ENCODE measurements around the gene ADPRHL1.

ADPRHL1 gene

DNA sequence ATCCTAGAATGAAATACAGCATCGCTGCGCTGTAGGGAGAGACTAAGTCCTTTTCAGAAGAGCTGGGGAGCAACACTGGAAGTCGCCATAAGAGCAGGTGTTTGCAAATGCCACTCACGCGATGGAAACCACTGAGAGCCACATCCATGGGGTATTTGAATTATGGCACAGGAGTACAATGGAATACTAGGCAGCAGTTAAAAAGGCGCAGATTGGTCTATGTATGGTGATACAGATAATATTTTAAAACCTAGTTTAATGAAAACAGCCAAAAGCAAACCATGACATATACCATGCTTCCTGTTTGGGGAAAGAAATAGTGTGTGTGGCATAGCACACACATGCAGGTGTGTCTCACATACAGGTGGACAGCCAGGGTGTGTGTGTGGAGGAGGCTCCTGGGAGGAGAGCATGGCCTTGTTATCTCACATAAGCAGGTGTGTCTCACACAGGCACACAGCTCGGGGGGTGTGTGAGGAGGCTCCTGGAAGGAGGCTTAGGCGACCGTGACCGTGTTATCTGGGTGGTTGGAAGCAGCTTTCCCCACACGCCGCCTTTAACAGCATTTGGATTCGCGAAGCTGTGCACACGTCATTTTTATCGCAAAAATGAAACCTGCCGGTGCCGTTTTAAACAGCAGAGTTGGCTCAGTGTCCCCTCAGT is 33.6 kb downstream of the ADPRHL1 start:
- H3K4me1 ChIP-seq (ENCODE audit: insufficient read depth, insufficient read length): peaks cover 15% of the 10 kb centered on the region
- no peak overlapping the region for H3K9ac ChIP-seq (ENCODE audit: insufficient read length, low read depth)
- H3K9me3 ChIP-seq (ENCODE audit: insufficient read depth, low read length): no peaks in the 10 kb centered on the region
- no peak overlapping the region for H3K4me3 ChIP-seq (ENCODE audit: insufficient read length, low read depth)
- no peak for DNase-seq (ENCODE audit: low read depth, low spot score)
- peaks cover 7% of the 10 kb centered on the region for H3K36me3 ChIP-seq (ENCODE audit: insufficient read depth, insufficient read length, low read length)
- H3K27me3 ChIP-seq (ENCODE audit: insufficient read depth, insufficient read length): peaks cover 2% of the 10 kb centered on the region
- no peak for TF ChIP-seq SUZ12 (IDR thresholded peaks at IDR 0.05; ENCODE audit: extremely low read depth, insufficient read depth, insufficient read length)

DNA sequence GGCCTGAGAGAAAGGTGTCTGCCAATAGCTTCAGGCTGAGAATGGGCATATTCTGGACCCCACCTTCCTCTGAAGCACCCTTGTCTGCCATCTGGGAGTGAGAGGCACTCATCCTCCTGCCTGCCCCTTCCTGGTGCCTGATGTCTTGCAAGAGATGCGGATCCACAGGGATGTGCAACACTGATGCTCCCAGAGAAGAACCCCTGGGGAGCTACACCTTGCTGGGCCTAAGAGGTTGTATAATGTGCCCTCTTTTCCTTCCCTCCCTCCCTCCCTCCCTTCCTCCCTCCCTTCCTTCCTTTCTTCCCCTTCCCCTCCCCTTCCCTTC is 34.6 kb downstream of the ADPRHL1 start:
- no peak overlapping the region for H3K4me3 ChIP-seq (ENCODE audit: insufficient read length, low read depth)
- no peaks in the 10 kb centered on the region for H3K9me3 ChIP-seq (ENCODE audit: insufficient read depth, low read length)
- no peak for DNase-seq (ENCODE audit: low read depth, low spot score)
- peaks cover 2% of the 10 kb centered on the region for H3K27me3 ChIP-seq (ENCODE audit: insufficient read depth, insufficient read length)
- H3K4me1 ChIP-seq (ENCODE audit: insufficient read depth, insufficient read length): peaks cover 18% of the 10 kb centered on the region
- TF ChIP-seq ZNF274 (IDR thresholded peaks at IDR 0.05; ENCODE audit: low read depth, low read length) (no peak), YY1 (IDR thresholded peaks at IDR 0.05; ENCODE audit: insufficient read depth, insufficient read length) (no peak), SUZ12 (IDR thresholded peaks at IDR 0.05; ENCODE audit: extremely low read depth, insufficient read depth, insufficient read length) (no peak)
- H3K36me3 ChIP-seq (ENCODE audit: insufficient read depth, insufficient read length, low read length): peaks cover 4% of the 10 kb centered on the region
- no peak overlapping the region for H3K9ac ChIP-seq (ENCODE audit: insufficient read length, low read depth)

DNA sequence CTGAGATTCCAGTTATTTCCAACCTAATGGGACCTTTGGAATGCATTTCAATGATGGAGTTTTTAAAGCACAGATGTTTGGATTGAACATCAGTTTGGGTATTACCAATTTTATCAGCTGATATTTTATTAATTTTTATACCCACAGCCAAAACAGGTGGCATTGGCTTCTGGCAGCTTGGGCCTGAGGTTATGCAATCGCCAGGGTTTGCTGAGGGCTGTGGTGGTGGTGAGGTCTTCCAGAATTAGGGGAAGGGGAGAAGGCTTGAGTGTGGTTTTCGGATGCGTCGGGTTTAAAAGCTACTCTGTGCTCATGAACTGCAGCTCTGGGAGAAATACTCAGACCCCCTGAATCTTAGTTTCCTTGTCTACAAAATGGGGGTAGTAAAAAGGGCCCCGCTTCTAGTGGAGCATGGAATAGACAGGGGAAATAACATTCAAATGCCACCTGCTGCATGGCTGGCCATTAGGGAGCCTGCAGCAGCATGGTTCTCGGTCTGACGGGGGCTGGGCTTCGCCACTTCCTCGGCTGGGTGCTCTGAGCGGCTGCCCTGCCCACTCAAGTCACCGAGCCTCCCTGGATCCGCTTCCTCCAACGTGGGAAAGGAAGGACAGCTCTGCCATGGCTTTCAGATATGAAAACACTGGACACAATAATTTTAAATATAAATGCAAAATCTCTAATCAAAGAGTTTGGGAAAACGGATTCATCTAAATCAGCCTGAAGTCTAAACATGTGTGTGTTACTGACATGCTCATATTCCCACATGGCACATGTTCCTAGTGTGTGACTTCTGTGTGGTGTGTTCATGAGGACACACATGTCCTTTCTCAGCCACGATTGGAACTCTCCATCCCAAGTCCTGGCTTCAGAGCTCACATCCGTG is 35.2 kb downstream of the ADPRHL1 start:
- H3K27me3 ChIP-seq (ENCODE audit: insufficient read depth, insufficient read length): peaks cover 2% of the 10 kb centered on the region
- DNase-seq (ENCODE audit: low read depth, low spot score): no peak
- no peak overlapping the region for H3K9ac ChIP-seq (ENCODE audit: insufficient read length, low read depth)
- H3K4me1 ChIP-seq (ENCODE audit: insufficient read depth, insufficient read length): peaks cover 18% of the 10 kb centered on the region
- no peak for TF ChIP-seq SUZ12 (IDR thresholded peaks at IDR 0.05; ENCODE audit: extremely low read depth, insufficient read depth, insufficient read length)
- no peak for TF ChIP-seq YY1 (IDR thresholded peaks at IDR 0.05; ENCODE audit: insufficient read depth, insufficient read length)
- TF ChIP-seq ZNF274 (IDR thresholded peaks at IDR 0.05; ENCODE audit: low read depth, low read length): no peak
- H3K9me3 ChIP-seq (ENCODE audit: insufficient read depth, low read length): no peaks in the 10 kb centered on the region
- peaks cover 4% of the 10 kb centered on the region for H3K36me3 ChIP-seq (ENCODE audit: insufficient read depth, insufficient read length, low read length)
- H3K4me3 ChIP-seq (ENCODE audit: insufficient read length, low read depth): no peak overlapping the region

DNA sequence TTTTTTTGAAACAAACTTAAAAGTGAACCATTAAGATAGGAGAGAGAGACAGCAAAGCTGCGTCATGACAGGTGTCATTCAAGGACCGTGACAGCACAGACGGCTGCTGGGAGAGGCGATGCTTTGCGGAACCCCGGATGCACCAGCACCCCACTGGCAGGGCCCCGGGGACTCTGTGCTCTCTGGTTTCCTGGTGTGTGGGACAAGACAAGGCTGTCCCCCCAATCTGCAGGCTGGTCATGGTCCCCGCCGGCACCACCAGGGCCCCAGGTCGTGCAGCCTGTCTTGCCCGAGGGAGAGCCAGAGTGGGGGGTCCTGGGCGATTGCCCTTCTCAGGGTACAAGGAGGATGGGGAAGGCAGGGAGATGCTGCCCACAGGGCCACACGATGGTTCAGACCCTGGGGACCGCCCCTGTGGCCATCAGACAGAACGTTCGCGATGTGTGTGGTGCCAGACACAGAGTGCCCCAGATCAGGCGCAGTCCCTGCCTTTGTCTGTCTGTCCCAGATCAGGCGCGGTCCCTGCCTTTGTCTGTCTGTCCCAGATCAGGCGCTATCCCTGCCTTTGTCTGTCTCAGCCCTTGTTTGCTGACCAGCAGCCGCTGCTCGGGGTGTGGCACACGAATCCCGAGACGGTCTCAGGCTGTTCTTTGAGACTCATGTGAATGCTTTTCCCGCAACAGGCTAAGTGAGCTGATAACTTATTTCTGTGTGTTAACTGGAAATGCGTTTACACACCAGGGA is 36.1 kb downstream of the ADPRHL1 start:
- Histone ChIP-seq H3K9ac (ENCODE audit: insufficient read length, low read depth) (no peak overlapping the region), H3K27me3 (ENCODE audit: insufficient read depth, insufficient read length) (peaks cover 2% of the 10 kb centered on the region), H3K4me3 (ENCODE audit: insufficient read length, low read depth) (no peak overlapping the region), H3K4me1 (ENCODE audit: insufficient read depth, insufficient read length) (peaks cover 11% of the 10 kb centered on the region), H3K9me3 (ENCODE audit: insufficient read depth, low read length) (no peaks in the 10 kb centered on the region), H3K36me3 (ENCODE audit: insufficient read depth, insufficient read length, low read length) (peaks cover 4% of the 10 kb centered on the region)
- DNase-seq (ENCODE audit: low read depth, low spot score): no peak
- no peak for TF ChIP-seq ZNF274 (IDR thresholded peaks at IDR 0.05; ENCODE audit: low read depth, low read length)
- no peak for TF ChIP-seq YY1 (IDR thresholded peaks at IDR 0.05; ENCODE audit: insufficient read depth, insufficient read length)
- no peak for TF ChIP-seq SUZ12 (IDR thresholded peaks at IDR 0.05; ENCODE audit: extremely low read depth, insufficient read depth, insufficient read length)

GRCh38 chr13:113415825-113416224 is 37.5 kb downstream of the ADPRHL1 start:
- Histone ChIP-seq H3K9ac (ENCODE audit: insufficient read length, low read depth) (no peak overlapping the region), H3K9me3 (ENCODE audit: insufficient read depth, low read length) (no peaks in the 10 kb centered on the region), H3K4me3 (ENCODE audit: insufficient read length, low read depth) (no peak overlapping the region), H3K27me3 (ENCODE audit: insufficient read depth, insufficient read length) (peaks cover 2% of the 10 kb centered on the region), H3K36me3 (ENCODE audit: insufficient read depth, insufficient read length, low read length) (peaks cover 4% of the 10 kb centered on the region), H3K4me1 (ENCODE audit: insufficient read depth, insufficient read length) (peaks cover 8% of the 10 kb centered on the region)
- DNase-seq (ENCODE audit: low read depth, low spot score): no peak
- TF ChIP-seq SUZ12 (IDR thresholded peaks at IDR 0.05; ENCODE audit: extremely low read depth, insufficient read depth, insufficient read length): no peak
- TF ChIP-seq ZNF274 (IDR thresholded peaks at IDR 0.05; ENCODE audit: low read depth, low read length): no peak
- no peak for TF ChIP-seq YY1 (IDR thresholded peaks at IDR 0.05; ENCODE audit: insufficient read depth, insufficient read length)

GRCh38 chr13:113415032-113415431 is 38.3 kb downstream of the ADPRHL1 start:
- H3K4me1 ChIP-seq (ENCODE audit: insufficient read depth, insufficient read length): peaks cover 10% of the 10 kb centered on the region
- H3K36me3 ChIP-seq (ENCODE audit: insufficient read depth, insufficient read length, low read length): peaks cover 4% of the 10 kb centered on the region
- peaks cover 2% of the 10 kb centered on the region for H3K27me3 ChIP-seq (ENCODE audit: insufficient read depth, insufficient read length)
- H3K9me3 ChIP-seq (ENCODE audit: insufficient read depth, low read length): no peaks in the 10 kb centered on the region
- TF ChIP-seq YY1 (IDR thresholded peaks at IDR 0.05; ENCODE audit: insufficient read depth, insufficient read length) (no peak), ZNF274 (IDR thresholded peaks at IDR 0.05; ENCODE audit: low read depth, low read length) (no peak), SUZ12 (IDR thresholded peaks at IDR 0.05; ENCODE audit: extremely low read depth, insufficient read depth, insufficient read length) (no peak)
- H3K9ac ChIP-seq (ENCODE audit: insufficient read length, low read depth): no peak overlapping the region
- no peak overlapping the region for H3K4me3 ChIP-seq (ENCODE audit: insufficient read length, low read depth)
- DNase-seq (ENCODE audit: low read depth, low spot score): no peak

DNA sequence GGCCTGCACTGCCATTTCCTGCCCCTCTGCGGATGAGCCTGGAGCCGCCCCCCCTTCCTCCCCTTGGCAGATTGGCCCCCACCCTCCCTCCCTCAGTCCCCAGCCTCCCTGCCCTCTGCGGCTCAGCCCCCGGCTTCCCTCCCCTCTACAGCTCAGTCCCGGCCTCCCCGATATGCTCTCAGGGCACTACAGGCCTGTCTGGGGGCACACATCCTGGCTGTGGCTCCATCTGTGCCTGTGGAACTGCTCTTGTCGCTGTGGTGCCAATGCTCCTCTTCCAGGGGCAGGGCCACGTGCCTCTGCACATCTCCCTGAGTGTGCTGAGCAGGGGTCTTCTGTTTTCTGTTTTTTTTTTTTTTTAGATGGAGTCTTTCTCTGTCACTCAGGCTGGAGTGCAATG is 39.0 kb downstream of the ADPRHL1 start:
- no peak for DNase-seq (ENCODE audit: low read depth, low spot score)
- Histone ChIP-seq H3K4me1 (ENCODE audit: insufficient read depth, insufficient read length) (peaks cover 10% of the 10 kb centered on the region), H3K27me3 (ENCODE audit: insufficient read depth, insufficient read length) (peaks cover 2% of the 10 kb centered on the region), H3K9ac (ENCODE audit: insufficient read length, low read depth) (no peak overlapping the region), H3K36me3 (ENCODE audit: insufficient read depth, insufficient read length, low read length) (no peaks in the 10 kb centered on the region), H3K4me3 (ENCODE audit: insufficient read length, low read depth) (no peak overlapping the region), H3K9me3 (ENCODE audit: insufficient read depth, low read length) (no peaks in the 10 kb centered on the region)
- TF ChIP-seq ZNF274 (IDR thresholded peaks at IDR 0.05; ENCODE audit: low read depth, low read length) (no peak), SUZ12 (IDR thresholded peaks at IDR 0.05; ENCODE audit: extremely low read depth, insufficient read depth, insufficient read length) (no peak), YY1 (IDR thresholded peaks at IDR 0.05; ENCODE audit: insufficient read depth, insufficient read length) (no peak)
